Left renal pelvis (tissue), 4 donors: Measurements from ENCODE around the gene ARL10. TPM values are rescaled to one million over a fixed set of nuclear protein-coding genes. Genes with fewer than 3 reads are reported as not detected.

Experiments
- polyA plus RNA-seq, 4 donors: library from polyadenylated mRNA; unstranded; fragments of 120-200 nt; gene quantifications; one replicate each; pipeline ENCODE4 v1.2.1, GENCODE V29; 2013; ENCODE audit not compliant: insufficient read length in 4 of 4

ARL10 gene
- polyA plus RNA-seq, 4 donors: 11.2 to 18.3 (median 14.2) TPM

Other genes with a start within 250 kb of the ARL10 start
- 10 to 100 TPM; 20.2 to 21.8 (median 20.7) TPM for gene SIMC1, start 127.1 kb upstream of the ARL10 start, polyA plus RNA-seq
- gene KIAA1191, start 3.7 kb upstream of the ARL10 start, polyA plus RNA-seq: 100 to 1,000 TPM in 3 of 4 donors, 10 to 100 TPM in 1; 78.6 to 162 (median 142) TPM
- 10 to 100 TPM; 17.1 to 34.7 (median 24.0) TPM for gene NOP16, start 23.1 kb downstream of the ARL10 start, polyA plus RNA-seq
- 100 to 1,000 TPM in 2 of 4 donors, 10 to 100 TPM in 2; 70.6 to 126 (median 102) TPM for gene HIGD2A, start 23.3 kb downstream of the ARL10 start, polyA plus RNA-seq
- 10 to 100 TPM; 46.2 to 58.0 (median 52.1) TPM for gene CLTB, start 51.1 kb downstream of the ARL10 start, polyA plus RNA-seq
- 10 to 100 TPM; 46.3 to 52.9 (median 49.5) TPM for gene FAF2, start 82.9 kb downstream of the ARL10 start, polyA plus RNA-seq
- gene RNF44, start 171.9 kb downstream of the ARL10 start, polyA plus RNA-seq: 10 to 100 TPM; 39.8 to 79.0 (median 43.3) TPM
- gene CDHR2, start 183.9 kb downstream of the ARL10 start, polyA plus RNA-seq: 10 to 100 TPM in 3 of 4 donors, under 1 TPM in 1; 0.49 to 23.2 (median 14.2) TPM
- gene GPRIN1, start 244.7 kb downstream of the ARL10 start, polyA plus RNA-seq: 1 to 10 TPM; 1.3 to 1.9 (median 1.4) TPM